Measurements from ENCODE around the gene NFATC3.

GRCh38 chr16:68276223-68276622, 191.1 kb downstream of the NFATC3 start:
- TF ChIP-seq, protein P1, sequence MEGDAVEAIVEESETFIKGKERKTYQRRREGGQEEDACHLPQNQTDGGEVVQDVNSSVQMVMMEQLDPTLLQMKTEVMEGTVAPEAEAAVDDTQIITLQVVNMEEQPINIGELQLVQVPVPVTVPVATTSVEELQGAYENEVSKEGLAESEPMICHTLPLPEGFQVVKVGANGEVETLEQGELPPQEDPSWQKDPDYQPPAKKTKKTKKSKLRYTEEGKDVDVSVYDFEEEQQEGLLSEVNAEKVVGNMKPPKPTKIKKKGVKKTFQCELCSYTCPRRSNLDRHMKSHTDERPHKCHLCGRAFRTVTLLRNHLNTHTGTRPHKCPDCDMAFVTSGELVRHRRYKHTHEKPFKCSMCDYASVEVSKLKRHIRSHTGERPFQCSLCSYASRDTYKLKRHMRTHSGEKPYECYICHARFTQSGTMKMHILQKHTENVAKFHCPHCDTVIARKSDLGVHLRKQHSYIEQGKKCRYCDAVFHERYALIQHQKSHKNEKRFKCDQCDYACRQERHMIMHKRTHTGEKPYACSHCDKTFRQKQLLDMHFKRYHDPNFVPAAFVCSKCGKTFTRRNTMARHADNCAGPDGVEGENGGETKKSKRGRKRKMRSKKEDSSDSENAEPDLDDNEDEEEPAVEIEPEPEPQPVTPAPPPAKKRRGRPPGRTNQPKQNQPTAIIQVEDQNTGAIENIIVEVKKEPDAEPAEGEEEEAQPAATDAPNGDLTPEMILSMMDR (IDR thresholded peaks at IDR 0.05; ENCODE audit: low read length) = no peak
- no peak for TF ChIP-seq EZH2 (IDR thresholded peaks at IDR 0.05; ENCODE audit: borderline replicate concordance, low read length)
